Panc1 (cell line): ENCODE data around the gene TP63. TPM values are rescaled to one million over a fixed set of nuclear protein-coding genes. Genes with fewer than 3 reads are reported as not detected.

ENCODE experiments used
- ATAC-seq: fragments of 200-7000 bp; cut with Tn5 transposase; 2 replicates; pipeline ENCODE4 v1.9.1; 2020; ENCODE audit warnings: mild to moderate bottlenecking, moderate library complexity
- BruUV-seq: library from RNA; stranded (reverse); fragments of 400-500 nt; replicated peaks from 2 replicates; lab custom pipeline; 2021; lab: Mats Ljungman, UMichigan
- CTCF ChIA-PET: fragments of 300-600 bp; sonication (Branson Sonifier 250); formaldehyde crosslinking; loops from one replicate; lab custom pipeline; 2022; ENCODE audit warnings: antibody characterized with exemption; lab: Charles Lee
- POLR2A ChIA-PET: fragments of 300-600 bp; sonication (Branson Sonifier 250); formaldehyde crosslinking; loops from one replicate; lab custom pipeline; 2022; ENCODE audit warnings: antibody characterized with exemption; lab: Charles Lee
- DNase-seq: peaks from one replicate; pipeline ENCODE4 v3.0.0-alpha.2; 2010; ENCODE audit warnings: low read depth, low spot score
- H3K27ac ChIP-seq: 2 replicates; pipeline ENCODE4 v1.5.1; 2011; ENCODE audit warnings: mild to moderate bottlenecking, low read length, inconsistent platforms
- H3K27me3 ChIP-seq: fragments of 200-500 bp; sonication (Bioruptor generic); 2 replicates; pipeline ENCODE4 v1.6.0; 2014; ENCODE audit warnings: low read length, inconsistent platforms; ENCODE audit not compliant: control insufficient read depth, insufficient read depth
- H3K36me3 ChIP-seq: fragments of 200-500 bp; sonication (Bioruptor generic); 2 replicates; pipeline ENCODE4 v1.5.1; 2014; ENCODE audit warnings: inconsistent platforms, mild to moderate bottlenecking, low read length, moderate library complexity; ENCODE audit not compliant: control insufficient read depth, insufficient read depth
- H3K4me1 ChIP-seq: 2 replicates; pipeline ENCODE4 v1.5.1; 2011; ENCODE audit warnings: inconsistent platforms, mild to moderate bottlenecking, low read length, moderate library complexity; ENCODE audit not compliant: control insufficient read depth, insufficient read depth
- H3K4me3 ChIP-seq, 2 experiments: 2 replicates each; pipeline ENCODE4 v1.5.1; 2011 to 2012; ENCODE audit warnings: low read depth in 2 of 2, low read length in 2 of 2, mild to moderate bottlenecking in 2 of 2, inconsistent platforms in 1 of 2, moderate library complexity in 1 of 2
- H3K9me3 ChIP-seq: fragments of 200-500 bp; sonication (Bioruptor generic); 2 replicates; pipeline ENCODE4 v1.5.1; 2014; ENCODE audit warnings: low read depth, mild to moderate bottlenecking, inconsistent platforms, low read length, moderate library complexity; ENCODE audit not compliant: control insufficient read depth, insufficient read depth
- POLR2AphosphoS5 ChIP-seq: IDR thresholded peaks from 2 replicates; pipeline ENCODE4 v1.6.1; 2012; ENCODE audit warnings: mild to moderate bottlenecking, low read depth, low read length, moderate library complexity
- SIN3A ChIP-seq: IDR thresholded peaks from 2 replicates; pipeline ENCODE4 v1.6.1; 2012; ENCODE audit warnings: low read depth, mild to moderate bottlenecking, low read length, moderate library complexity, borderline replicate concordance; ENCODE audit not compliant: insufficient read depth
- TCF7L2 ChIP-seq: IDR thresholded peaks from 2 replicates; pipeline ENCODE4 v1.6.1; 2011; ENCODE audit warnings: mild to moderate bottlenecking, low read depth, low read length, inconsistent platforms
- in situ Hi-C: cut with HindIII; loops from 2 replicates; pipeline ENCODE4 v1.10.0; 2016; ENCODE audit warnings: low sequenced_read_pairs, low pct_unique_long_range_greater_than_20kb
- intact Hi-C: fragments of 100-400 bp; cut with micrococcal nuclease; formaldehyde crosslinking; loops from one replicate; pipeline ENCODE4 v1.10.0; 2022; ENCODE audit not compliant: unreplicated experiment
- total RNA-seq: library from RNA; stranded (reverse); gene quantifications from one replicate; pipeline ENCODE4 v1.2.1, GENCODE V29; 2021; ENCODE audit not compliant: unreplicated experiment
- TF ChIP-seq, protein P1 (sequence below), 2 experiments: IDR thresholded peaks; 2 replicates each; pipeline ENCODE4 v1.6.1; 2011 to 2012; ENCODE audit warnings: low read depth in 2 of 2, control low read depth in 1 of 2, low read length in 1 of 2, mild to moderate bottlenecking in 1 of 2, moderate library complexity in 1 of 2; ENCODE audit not compliant: insufficient read depth in 1 of 2
- TF ChIP-seq, protein P2 (sequence below): fragments of 450-650 bp; IDR thresholded peaks from 2 replicates; pipeline ENCODE4 v1.5.1; 2017; ENCODE audit warnings: mild to moderate bottlenecking

The TP63 gene
- total RNA-seq, 1 experiment from 2014 or later: 0.51 TPM

DNA sequence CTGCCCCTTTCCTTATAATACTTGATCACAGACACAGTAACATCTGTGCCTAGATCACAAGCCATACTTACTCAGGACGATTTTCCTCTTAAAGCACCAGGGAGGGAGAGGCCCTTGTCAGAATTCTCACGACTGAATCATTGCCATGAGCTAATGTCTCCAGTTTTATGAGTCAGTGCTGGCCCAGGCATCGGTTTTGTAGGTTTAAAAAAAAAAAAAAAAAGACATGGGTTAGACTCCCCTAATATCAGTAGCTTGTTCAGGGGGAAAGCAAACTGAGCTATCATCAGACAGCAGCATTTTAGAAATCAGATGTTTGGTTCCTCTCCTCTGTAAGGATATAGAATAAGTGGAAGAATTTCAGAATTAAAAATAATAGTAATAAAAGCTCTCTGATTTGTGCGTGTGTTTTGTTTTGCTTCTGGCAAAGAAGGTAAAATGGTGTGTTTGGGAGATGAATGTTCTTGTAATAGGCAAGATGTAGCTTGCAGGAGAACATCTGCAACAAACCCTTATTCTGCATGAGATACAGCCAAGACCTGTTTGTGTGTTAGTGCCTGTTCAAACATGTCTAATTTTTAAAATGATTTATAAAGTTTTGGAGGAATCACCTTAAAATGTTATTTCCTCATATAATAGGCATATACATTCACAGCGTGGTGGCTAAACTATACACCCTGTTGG, 193.6 kb downstream of the TP63 start:
- Histone ChIP-seq H3K27ac (no peak overlapping the region), H3K27me3 (no peaks in the 10 kb centered on the region), H3K9me3 (no peaks in the 10 kb centered on the region), H3K4me1 (no peaks in the 10 kb centered on the region), H3K4me3 (no peak overlapping the region), H3K36me3 (no peaks in the 10 kb centered on the region)
- in situ Hi-C loops (no loop called here), intact Hi-C loops (no loop called here)
- no TSS peak for BruUV-seq
- CTCF ChIA-PET: interaction anchor here (1.1 kb wide), 1 partner anchor 117 kb away, joined by 3 read pairs; no protein-coding TSS in a partner anchor
- POLR2A ChIA-PET: no interaction called here
- ATAC-seq: peak; percentile 69; the same call in 1 of the 2 replicates
- peak; percentile 75 for DNase-seq
- no peak for TF ChIP-seq TCF7L2
- no peak for TF ChIP-seq SIN3A
- TF ChIP-seq, protein P1, sequence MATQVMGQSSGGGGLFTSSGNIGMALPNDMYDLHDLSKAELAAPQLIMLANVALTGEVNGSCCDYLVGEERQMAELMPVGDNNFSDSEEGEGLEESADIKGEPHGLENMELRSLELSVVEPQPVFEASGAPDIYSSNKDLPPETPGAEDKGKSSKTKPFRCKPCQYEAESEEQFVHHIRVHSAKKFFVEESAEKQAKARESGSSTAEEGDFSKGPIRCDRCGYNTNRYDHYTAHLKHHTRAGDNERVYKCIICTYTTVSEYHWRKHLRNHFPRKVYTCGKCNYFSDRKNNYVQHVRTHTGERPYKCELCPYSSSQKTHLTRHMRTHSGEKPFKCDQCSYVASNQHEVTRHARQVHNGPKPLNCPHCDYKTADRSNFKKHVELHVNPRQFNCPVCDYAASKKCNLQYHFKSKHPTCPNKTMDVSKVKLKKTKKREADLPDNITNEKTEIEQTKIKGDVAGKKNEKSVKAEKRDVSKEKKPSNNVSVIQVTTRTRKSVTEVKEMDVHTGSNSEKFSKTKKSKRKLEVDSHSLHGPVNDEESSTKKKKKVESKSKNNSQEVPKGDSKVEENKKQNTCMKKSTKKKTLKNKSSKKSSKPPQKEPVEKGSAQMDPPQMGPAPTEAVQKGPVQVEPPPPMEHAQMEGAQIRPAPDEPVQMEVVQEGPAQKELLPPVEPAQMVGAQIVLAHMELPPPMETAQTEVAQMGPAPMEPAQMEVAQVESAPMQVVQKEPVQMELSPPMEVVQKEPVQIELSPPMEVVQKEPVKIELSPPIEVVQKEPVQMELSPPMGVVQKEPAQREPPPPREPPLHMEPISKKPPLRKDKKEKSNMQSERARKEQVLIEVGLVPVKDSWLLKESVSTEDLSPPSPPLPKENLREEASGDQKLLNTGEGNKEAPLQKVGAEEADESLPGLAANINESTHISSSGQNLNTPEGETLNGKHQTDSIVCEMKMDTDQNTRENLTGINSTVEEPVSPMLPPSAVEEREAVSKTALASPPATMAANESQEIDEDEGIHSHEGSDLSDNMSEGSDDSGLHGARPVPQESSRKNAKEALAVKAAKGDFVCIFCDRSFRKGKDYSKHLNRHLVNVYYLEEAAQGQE (IDR thresholded peaks at IDR 0.05; ENCODE audit: insufficient read depth in 1 of 2, low read depth in 2 of 2, low read length in 1 of 2): no peak
- TF ChIP-seq, protein P2, sequence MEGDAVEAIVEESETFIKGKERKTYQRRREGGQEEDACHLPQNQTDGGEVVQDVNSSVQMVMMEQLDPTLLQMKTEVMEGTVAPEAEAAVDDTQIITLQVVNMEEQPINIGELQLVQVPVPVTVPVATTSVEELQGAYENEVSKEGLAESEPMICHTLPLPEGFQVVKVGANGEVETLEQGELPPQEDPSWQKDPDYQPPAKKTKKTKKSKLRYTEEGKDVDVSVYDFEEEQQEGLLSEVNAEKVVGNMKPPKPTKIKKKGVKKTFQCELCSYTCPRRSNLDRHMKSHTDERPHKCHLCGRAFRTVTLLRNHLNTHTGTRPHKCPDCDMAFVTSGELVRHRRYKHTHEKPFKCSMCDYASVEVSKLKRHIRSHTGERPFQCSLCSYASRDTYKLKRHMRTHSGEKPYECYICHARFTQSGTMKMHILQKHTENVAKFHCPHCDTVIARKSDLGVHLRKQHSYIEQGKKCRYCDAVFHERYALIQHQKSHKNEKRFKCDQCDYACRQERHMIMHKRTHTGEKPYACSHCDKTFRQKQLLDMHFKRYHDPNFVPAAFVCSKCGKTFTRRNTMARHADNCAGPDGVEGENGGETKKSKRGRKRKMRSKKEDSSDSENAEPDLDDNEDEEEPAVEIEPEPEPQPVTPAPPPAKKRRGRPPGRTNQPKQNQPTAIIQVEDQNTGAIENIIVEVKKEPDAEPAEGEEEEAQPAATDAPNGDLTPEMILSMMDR: no peak
- TF ChIP-seq POLR2AphosphoS5: no peak

DNA sequence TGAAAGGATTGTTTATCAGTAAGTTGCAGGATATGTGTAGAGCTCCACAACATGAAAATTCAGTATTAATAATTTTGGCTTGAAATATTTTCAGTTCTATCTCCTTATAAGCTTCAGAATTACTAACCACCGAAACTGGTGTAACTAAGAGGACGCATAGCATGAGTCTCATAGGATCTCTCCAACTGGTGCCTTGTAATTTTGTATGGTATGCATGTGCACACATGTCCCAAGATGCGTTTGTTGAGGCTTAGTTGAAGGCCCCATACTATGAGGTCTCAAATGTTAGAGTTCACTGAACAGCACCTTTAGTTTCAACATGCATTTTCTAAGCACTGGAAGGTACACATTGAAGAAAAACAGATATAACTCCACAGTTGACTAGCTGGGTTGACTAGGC, 195.4 kb downstream of the TP63 start:
- DNase-seq: no peak
- no peaks in the 10 kb centered on the region for H3K36me3 ChIP-seq
- no peak overlapping the region for H3K27ac ChIP-seq
- intact Hi-C loops: no loop called here
- ATAC-seq: no peak
- no peaks in the 10 kb centered on the region for H3K9me3 ChIP-seq
- no peak overlapping the region for H3K4me3 ChIP-seq
- BruUV-seq: no TSS peak
- H3K4me1 ChIP-seq: no peaks in the 10 kb centered on the region
- in situ Hi-C loops: no loop called here
- no peaks in the 10 kb centered on the region for H3K27me3 ChIP-seq
- ChIA-PET POLR2A (no interaction called here), CTCF (no interaction called here)
- TF ChIP-seq TCF7L2: no peak

DNA sequence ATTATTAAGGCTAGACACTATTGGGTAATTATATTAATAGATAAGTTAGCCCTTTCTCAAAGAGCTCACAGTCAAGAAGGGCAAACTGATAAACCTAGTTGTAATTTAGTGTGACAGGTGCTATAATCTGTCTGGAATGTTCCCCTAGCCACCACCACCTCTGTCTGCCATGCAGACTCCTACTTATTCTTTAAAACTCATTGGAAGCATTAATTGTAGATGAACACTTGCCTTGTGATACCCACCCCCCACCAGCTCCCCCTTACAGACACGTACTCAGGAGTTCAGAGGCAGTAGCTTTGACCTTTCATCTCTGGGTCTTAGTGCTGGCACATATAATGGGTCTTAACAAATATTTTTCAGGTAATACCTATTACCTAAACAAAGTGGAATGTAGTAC, 195.9 kb downstream of the TP63 start:
- H3K4me1 ChIP-seq: no peaks in the 10 kb centered on the region
- TF ChIP-seq, protein P2: no peak
- no peak for TF ChIP-seq SIN3A
- TF ChIP-seq POLR2AphosphoS5: no peak
- TF ChIP-seq, protein P1 (IDR thresholded peaks at IDR 0.05; ENCODE audit: insufficient read depth in 1 of 2, low read depth in 2 of 2, low read length in 1 of 2): no peak
- no peak for TF ChIP-seq TCF7L2
- H3K27ac ChIP-seq: no peak overlapping the region
- no peaks in the 10 kb centered on the region for H3K27me3 ChIP-seq
- CTCF ChIA-PET: no interaction called here
- BruUV-seq: no TSS peak
- no peaks in the 10 kb centered on the region for H3K9me3 ChIP-seq
- ATAC-seq: no peak
- DNase-seq: no peak
- H3K36me3 ChIP-seq: no peaks in the 10 kb centered on the region
- intact Hi-C loops: no loop called here
- in situ Hi-C loops: no loop called here
- POLR2A ChIA-PET: no interaction called here
- no peak overlapping the region for H3K4me3 ChIP-seq
